WTC11 (cell line): ENCODE data around the gene SLC6A18. TPM values are rescaled to one million over a fixed set of nuclear protein-coding genes. Genes with fewer than 3 reads are reported as not detected.

Source experiments
- ATAC-seq: fragments of 200-7000 bp; cut with Tn5 transposase; 2 replicates; pipeline ENCODE4 v1.10.0; 2021; ENCODE audit warnings: mild to moderate bottlenecking, moderate library complexity
- CTCF ChIA-PET: fragments of 300-600 bp; sonication (Branson Sonifier 250); formaldehyde crosslinking; loops from one replicate; lab custom pipeline; 2021; ENCODE audit warnings: antibody characterized with exemption; lab: Charles Lee
- POLR2A ChIA-PET: fragments of 350-600 bp; sonication (Branson Sonifier 250); formaldehyde crosslinking; loops from one replicate; lab custom pipeline; 2021; ENCODE audit warnings: antibody characterized with exemption; lab: Charles Lee
- DNase-seq: peaks from one replicate; pipeline ENCODE4 v3.0.0; 2021; ENCODE audit warnings: low spot score
- H3K27ac Mint-ChIP-seq: 2 replicates; pipeline ENCODE4 v1.8.0; 2021; ENCODE audit warnings: mixed read lengths
- H3K27me3 Mint-ChIP-seq: 2 replicates; pipeline ENCODE4 v1.8.0; 2021; ENCODE audit warnings: low read depth, mild to moderate bottlenecking, moderate library complexity, mixed read lengths
- H3K36me3 Mint-ChIP-seq: 2 replicates; pipeline ENCODE4 v1.8.0; 2021; ENCODE audit warnings: mixed read lengths
- H3K4me1 Mint-ChIP-seq: 2 replicates; pipeline ENCODE4 v1.8.0; 2022; ENCODE audit warnings: mixed read lengths
- H3K4me3 Mint-ChIP-seq: 2 replicates; pipeline ENCODE4 v1.8.0; 2021; ENCODE audit warnings: mild to moderate bottlenecking, moderate library complexity, mixed read lengths
- H3K9me3 Mint-ChIP-seq: 2 replicates; pipeline ENCODE4 v1.8.0; 2021; ENCODE audit warnings: mixed read lengths
- ATF1 ChIP-seq: sonication (generic); formaldehyde crosslinking; IDR thresholded peaks from 2 replicates; pipeline ENCODE4 v1.8.1; 2023; ENCODE audit warnings: mild to moderate bottlenecking, moderate library complexity, missing genetic modification reagents
- ATF3 ChIP-seq: sonication (generic); formaldehyde crosslinking; conservative IDR thresholded peaks from 2 replicates; pipeline ENCODE4 v1.8.1; 2022; ENCODE audit warnings: mild to moderate bottlenecking, missing genetic modification reagents
- E2F4 ChIP-seq: sonication (generic); formaldehyde crosslinking; IDR thresholded peaks from 2 replicates; pipeline ENCODE4 v1.8.1; 2022; ENCODE audit warnings: low read depth, mild to moderate bottlenecking, moderate library complexity, missing genetic modification reagents, borderline replicate concordance
- ESRRA ChIP-seq: sonication (generic); formaldehyde crosslinking; IDR thresholded peaks from 2 replicates; pipeline ENCODE4 v1.8.1; 2022; ENCODE audit warnings: mild to moderate bottlenecking, missing genetic modification reagents, borderline replicate concordance
- ETV6 ChIP-seq: sonication (generic); formaldehyde crosslinking; IDR thresholded peaks from 2 replicates; pipeline ENCODE4 v1.8.1; 2022; ENCODE audit warnings: mild to moderate bottlenecking, missing genetic modification reagents
- FOXK1 ChIP-seq: sonication (generic); formaldehyde crosslinking; IDR thresholded peaks from 2 replicates; pipeline ENCODE4 v1.8.0; 2022; ENCODE audit warnings: mild to moderate bottlenecking, moderate library complexity, missing genetic modification reagents
- GABPB1 ChIP-seq: sonication (generic); formaldehyde crosslinking; IDR thresholded peaks from 2 replicates; pipeline ENCODE4 v1.8.1; 2023; ENCODE audit warnings: mild to moderate bottlenecking, missing genetic modification reagents
- GTF2I ChIP-seq: fragments of 250-450 bp; sonication (Bioruptor Pico); conservative IDR thresholded peaks from 2 replicates; pipeline ENCODE4 v1.4.0; 2021; ENCODE audit warnings: mild to moderate bottlenecking
- HMGA2 ChIP-seq: fragments of 250-450 bp; sonication (Bioruptor Pico); IDR thresholded peaks from 2 replicates; pipeline ENCODE4 v1.4.0; 2021; ENCODE audit warnings: mild to moderate bottlenecking, moderate library complexity
- HMGXB4 ChIP-seq: sonication (generic); formaldehyde crosslinking; IDR thresholded peaks from 2 replicates; pipeline ENCODE4 v1.8.1; 2023; ENCODE audit warnings: mild to moderate bottlenecking, moderate library complexity, missing genetic modification reagents
- KAT7 ChIP-seq: sonication (generic); formaldehyde crosslinking; IDR thresholded peaks from 2 replicates; pipeline ENCODE4 v1.8.1; 2023; ENCODE audit warnings: missing genetic modification reagents, mild to moderate bottlenecking, borderline replicate concordance
- MLX ChIP-seq: sonication (generic); formaldehyde crosslinking; IDR thresholded peaks from 2 replicates; pipeline ENCODE4 v1.8.1; 2023; ENCODE audit warnings: mild to moderate bottlenecking, missing genetic modification reagents, moderate library complexity
- MYBL2 ChIP-seq: sonication (generic); formaldehyde crosslinking; IDR thresholded peaks from 2 replicates; pipeline ENCODE4 v1.8.1; 2023; ENCODE audit warnings: mild to moderate bottlenecking, moderate library complexity, missing genetic modification reagents
- NR3C1 ChIP-seq: sonication (generic); formaldehyde crosslinking; conservative IDR thresholded peaks from 2 replicates; pipeline ENCODE4 v1.8.1; 2023; ENCODE audit warnings: low read depth, mild to moderate bottlenecking, missing genetic modification reagents
- PRDM15 ChIP-seq: sonication (generic); formaldehyde crosslinking; IDR thresholded peaks from 2 replicates; pipeline ENCODE4 v1.8.0; 2022; ENCODE audit warnings: missing genetic modification reagents
- SMAD3 ChIP-seq: sonication (generic); formaldehyde crosslinking; IDR thresholded peaks from 2 replicates; pipeline ENCODE4 v1.8.0; 2022; ENCODE audit warnings: missing genetic modification reagents, mild to moderate bottlenecking, borderline replicate concordance
- TEAD4 ChIP-seq: sonication (generic); formaldehyde crosslinking; IDR thresholded peaks from 2 replicates; pipeline ENCODE4 v1.8.0; 2022; ENCODE audit warnings: mild to moderate bottlenecking, missing genetic modification reagents
- ZMAT4 ChIP-seq: fragments of 250-450 bp; sonication (Bioruptor Pico); IDR thresholded peaks from 2 replicates; pipeline ENCODE4 v1.9.0; 2021; ENCODE audit warnings: mild to moderate bottlenecking
- ZNF121 ChIP-seq: sonication (generic); formaldehyde crosslinking; IDR thresholded peaks from 2 replicates; pipeline ENCODE4 v1.8.0; 2023; ENCODE audit warnings: missing genetic modification reagents
- total RNA-seq: library from RNA; stranded (reverse); gene quantifications from 3 replicates; pipeline ENCODE4 v1.2.3, GENCODE V29; 2021
- TF ChIP-seq, protein P1 (sequence below): fragments of 200-600 bp; IDR thresholded peaks from 2 replicates; pipeline ENCODE4 v1.8.0; 2022; ENCODE audit warnings: antibody characterized with exemption
- TF ChIP-seq, protein P2 (sequence below): sonication (generic); formaldehyde crosslinking; IDR thresholded peaks from 2 replicates; pipeline ENCODE4 v1.8.1; 2022; ENCODE audit warnings: low read depth, missing genetic modification reagents, borderline replicate concordance

SLC6A18 gene
- total RNA-seq, 1 experiment from 2014 or later: not detected

GRCh38 chr5:1202026-1202797, 23.0 kb upstream of the SLC6A18 start:
- TF ChIP-seq ZNF121 (CRISPR knock-in tag) (no peak), MLX (CRISPR knock-in tag) (no peak), GABPB1 (no peak), ATF1 (CRISPR knock-in tag) (no peak), NR3C1 (CRISPR knock-in tag) (no peak), ATF3 (CRISPR knock-in tag) (no peak), ESRRA (CRISPR knock-in tag) (no peak), HMGXB4 (CRISPR knock-in tag) (no peak), E2F4 (CRISPR knock-in tag) (no peak), TEAD4 (CRISPR knock-in tag) (no peak), MYBL2 (CRISPR knock-in tag) (no peak), PRDM15 (CRISPR knock-in tag) (no peak), GTF2I (CRISPR knock-in tag) (no peak)
- TF ChIP-seq, protein P1, sequence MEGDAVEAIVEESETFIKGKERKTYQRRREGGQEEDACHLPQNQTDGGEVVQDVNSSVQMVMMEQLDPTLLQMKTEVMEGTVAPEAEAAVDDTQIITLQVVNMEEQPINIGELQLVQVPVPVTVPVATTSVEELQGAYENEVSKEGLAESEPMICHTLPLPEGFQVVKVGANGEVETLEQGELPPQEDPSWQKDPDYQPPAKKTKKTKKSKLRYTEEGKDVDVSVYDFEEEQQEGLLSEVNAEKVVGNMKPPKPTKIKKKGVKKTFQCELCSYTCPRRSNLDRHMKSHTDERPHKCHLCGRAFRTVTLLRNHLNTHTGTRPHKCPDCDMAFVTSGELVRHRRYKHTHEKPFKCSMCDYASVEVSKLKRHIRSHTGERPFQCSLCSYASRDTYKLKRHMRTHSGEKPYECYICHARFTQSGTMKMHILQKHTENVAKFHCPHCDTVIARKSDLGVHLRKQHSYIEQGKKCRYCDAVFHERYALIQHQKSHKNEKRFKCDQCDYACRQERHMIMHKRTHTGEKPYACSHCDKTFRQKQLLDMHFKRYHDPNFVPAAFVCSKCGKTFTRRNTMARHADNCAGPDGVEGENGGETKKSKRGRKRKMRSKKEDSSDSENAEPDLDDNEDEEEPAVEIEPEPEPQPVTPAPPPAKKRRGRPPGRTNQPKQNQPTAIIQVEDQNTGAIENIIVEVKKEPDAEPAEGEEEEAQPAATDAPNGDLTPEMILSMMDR: no peak
- CTCF ChIA-PET: interaction anchor here (0.6 to 3.0 kb wide), 2 partner anchors 28 to 36 kb away, joined by 3 to 23 read pairs; no protein-coding TSS in a partner anchor
- H3K9me3 Mint-ChIP-seq: no peaks in the 10 kb centered on the region
- H3K27me3 Mint-ChIP-seq: no peaks in the 10 kb centered on the region
- H3K4me1 Mint-ChIP-seq: peaks cover 7% of the 10 kb centered on the region; the same call in 1 of the 2 replicates
- ATAC-seq (no peak), DNase-seq (no peak)
- POLR2A ChIA-PET: no interaction called here
- no peak overlapping the region for H3K27ac Mint-ChIP-seq
- H3K4me3 Mint-ChIP-seq: no peak overlapping the region
- H3K36me3 Mint-ChIP-seq: no peaks in the 10 kb centered on the region

DNA sequence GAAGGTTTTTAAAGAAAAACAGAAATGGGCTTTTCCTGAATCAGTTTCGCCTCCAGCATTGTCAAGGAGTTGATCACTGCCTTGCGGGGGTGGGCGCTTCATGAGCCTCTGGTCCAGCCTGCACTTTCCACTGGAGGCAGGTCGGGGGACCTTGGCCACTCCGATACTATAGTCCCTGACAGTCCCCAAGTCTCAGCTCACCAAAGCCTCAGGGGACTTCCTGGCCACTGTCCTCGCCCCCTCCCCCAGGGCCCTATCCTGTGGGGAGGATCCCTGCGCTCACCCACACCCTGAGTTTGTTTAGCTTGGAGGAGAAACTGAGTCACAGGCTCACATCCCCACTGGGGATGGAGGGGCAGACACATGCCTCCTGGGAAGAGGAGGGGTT, 22.4 kb upstream of the SLC6A18 start:
- ATAC-seq: no peak
- Mint-ChIP-seq H3K4me3 (no peak overlapping the region), H3K9me3 (no peaks in the 10 kb centered on the region), H3K4me1 (peaks cover 7% of the 10 kb centered on the region; the same call in 1 of the 2 replicates), H3K36me3 (no peaks in the 10 kb centered on the region), H3K27ac (no peak overlapping the region), H3K27me3 (no peaks in the 10 kb centered on the region)
- DNase-seq: no peak
- ChIA-PET POLR2A (no interaction called here), CTCF (interaction anchor here (0.6 to 3.0 kb wide), 2 partner anchors 29 to 35 kb away, joined by 3 to 23 read pairs; no protein-coding TSS in a partner anchor)
- no peak for TF ChIP-seq ESRRA (CRISPR knock-in tag)
- TF ChIP-seq HMGA2 (CRISPR knock-in tag): no peak
- no peak for TF ChIP-seq ETV6 (CRISPR knock-in tag)
- TF ChIP-seq GTF2I (CRISPR knock-in tag): no peak
- no peak for TF ChIP-seq FOXK1 (CRISPR knock-in tag)
- TF ChIP-seq ATF1 (CRISPR knock-in tag): no peak
- TF ChIP-seq, protein P2, sequence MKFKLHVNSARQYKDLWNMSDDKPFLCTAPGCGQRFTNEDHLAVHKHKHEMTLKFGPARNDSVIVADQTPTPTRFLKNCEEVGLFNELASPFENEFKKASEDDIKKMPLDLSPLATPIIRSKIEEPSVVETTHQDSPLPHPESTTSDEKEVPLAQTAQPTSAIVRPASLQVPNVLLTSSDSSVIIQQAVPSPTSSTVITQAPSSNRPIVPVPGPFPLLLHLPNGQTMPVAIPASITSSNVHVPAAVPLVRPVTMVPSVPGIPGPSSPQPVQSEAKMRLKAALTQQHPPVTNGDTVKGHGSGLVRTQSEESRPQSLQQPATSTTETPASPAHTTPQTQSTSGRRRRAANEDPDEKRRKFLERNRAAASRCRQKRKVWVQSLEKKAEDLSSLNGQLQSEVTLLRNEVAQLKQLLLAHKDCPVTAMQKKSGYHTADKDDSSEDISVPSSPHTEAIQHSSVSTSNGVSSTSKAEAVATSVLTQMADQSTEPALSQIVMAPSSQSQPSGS (CRISPR knock-in tag): no peak
- no peak for TF ChIP-seq KAT7 (CRISPR knock-in tag)
- TF ChIP-seq ZMAT4 (CRISPR knock-in tag): no peak
- TF ChIP-seq SMAD3 (CRISPR knock-in tag): no peak
